ENCODE results near the gene MAFG.
A peak's percentile ranks its signal among the peaks of the same experiment; 100 is the strongest.

The MAFG gene

DNA sequence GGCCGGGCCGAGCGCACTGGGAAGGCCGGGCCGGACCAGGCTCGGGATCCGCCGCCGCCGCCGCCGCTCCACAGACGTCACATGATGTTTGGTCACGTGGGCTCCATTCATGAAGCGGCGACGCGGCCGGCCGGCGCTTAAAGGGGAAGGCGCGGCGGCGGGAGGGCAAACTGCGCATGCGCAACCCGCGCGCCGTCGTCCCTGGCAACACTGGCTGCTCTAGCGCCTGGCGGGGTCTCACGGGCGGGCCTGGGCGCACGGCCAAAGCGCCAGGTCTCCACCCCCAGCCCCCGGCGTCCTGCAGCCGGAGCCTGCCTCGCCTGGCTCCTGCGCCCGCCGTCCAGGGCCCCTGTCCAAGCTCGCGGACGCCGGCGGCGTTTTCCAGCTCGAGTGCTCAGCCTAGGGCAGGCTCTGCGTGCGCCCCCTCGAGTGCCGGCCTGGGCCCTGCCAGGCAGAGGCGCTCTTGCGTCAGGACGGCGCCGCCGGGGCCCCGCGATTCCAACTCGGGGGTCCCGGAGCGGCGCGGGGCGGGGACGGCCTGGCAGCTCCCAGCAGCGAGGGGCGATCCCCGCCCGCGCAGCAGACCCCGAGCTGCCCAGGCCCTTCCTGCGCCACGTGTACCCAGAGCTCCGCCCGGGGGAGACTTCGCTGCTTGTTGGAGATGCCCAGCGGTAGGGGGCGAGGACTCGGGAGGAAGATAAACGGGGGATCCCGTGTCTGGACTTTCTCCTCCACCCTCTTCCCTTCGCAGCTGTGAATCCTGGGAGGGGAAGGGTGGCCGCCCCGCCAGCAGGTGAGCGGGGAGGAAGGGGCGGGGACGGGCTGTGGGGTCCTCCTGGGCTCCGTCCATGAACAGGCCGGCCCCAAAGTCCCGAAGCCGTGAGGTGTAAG is at the start of gene MAFG:
TSS of gene MAFG (minus strand) at position 83 of the 891 bp plus-strand sequence. CDS start 4,550 bp downstream, outside the sequence.
- DNase-seq = peak; percentile 95

DNA sequence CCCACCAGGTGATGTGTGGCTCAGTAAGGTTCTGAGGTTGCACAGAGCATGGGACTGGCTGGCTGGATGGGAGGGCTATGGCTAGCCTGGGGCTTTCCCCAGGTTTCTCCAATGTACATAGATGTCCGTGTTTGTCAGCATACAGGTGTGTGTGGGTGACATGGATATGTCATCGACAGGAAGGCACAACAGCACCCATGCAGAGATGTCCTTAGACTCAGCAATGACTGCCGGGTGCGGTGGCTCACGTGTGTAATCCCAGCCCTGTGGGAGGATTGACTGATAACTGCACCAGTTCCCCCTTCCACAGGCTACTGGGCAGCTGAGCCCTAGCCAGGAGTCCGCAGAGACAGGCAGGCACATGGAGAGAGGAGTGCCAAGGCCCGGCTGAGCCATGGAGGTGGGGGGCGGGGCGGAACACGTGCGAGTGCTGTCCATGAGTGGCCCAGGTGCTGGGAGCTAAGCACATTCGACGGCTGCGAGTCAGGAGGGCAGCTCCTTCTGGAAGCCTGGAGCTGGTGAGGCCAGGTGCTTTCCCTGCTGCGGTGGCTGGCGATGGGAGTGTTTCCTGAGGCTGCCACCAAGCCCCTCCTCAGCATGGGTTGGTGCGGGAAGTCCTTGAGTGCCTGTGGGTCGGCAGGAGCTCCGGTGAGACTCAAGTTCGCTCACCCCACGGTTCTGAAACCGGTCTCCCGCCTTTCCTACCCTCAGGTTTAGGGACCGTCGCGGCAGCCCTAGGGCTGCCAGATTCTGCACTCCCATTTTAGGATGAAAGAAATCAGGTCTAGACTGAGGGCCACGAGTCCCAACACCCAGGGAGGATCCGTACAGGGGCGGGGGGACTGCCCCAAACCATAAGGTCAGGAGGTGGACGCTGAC is 49.0 kb upstream of the MAFG start:
- DNase-seq = peak; percentile 76

DNA sequence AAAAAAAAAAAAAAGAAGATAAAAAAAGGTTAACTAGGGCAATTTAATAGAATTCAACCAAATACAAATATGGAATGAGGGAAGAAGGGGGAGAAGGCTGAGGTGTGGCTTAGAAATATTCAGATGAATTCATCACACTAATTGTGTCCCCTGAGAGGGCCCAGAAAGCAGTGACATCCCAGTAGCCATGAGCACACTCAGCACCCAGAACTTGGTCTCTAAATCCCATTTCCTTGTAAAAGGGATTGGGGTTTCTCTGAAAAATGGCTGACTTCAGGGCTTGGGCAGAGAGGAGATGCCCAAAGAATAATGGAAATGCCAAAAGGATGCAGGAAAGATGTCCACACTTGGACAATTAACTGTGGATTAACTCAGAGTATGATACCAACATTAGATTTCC is 45.9 kb upstream of the MAFG start:
- DNase-seq = no peak

DNA sequence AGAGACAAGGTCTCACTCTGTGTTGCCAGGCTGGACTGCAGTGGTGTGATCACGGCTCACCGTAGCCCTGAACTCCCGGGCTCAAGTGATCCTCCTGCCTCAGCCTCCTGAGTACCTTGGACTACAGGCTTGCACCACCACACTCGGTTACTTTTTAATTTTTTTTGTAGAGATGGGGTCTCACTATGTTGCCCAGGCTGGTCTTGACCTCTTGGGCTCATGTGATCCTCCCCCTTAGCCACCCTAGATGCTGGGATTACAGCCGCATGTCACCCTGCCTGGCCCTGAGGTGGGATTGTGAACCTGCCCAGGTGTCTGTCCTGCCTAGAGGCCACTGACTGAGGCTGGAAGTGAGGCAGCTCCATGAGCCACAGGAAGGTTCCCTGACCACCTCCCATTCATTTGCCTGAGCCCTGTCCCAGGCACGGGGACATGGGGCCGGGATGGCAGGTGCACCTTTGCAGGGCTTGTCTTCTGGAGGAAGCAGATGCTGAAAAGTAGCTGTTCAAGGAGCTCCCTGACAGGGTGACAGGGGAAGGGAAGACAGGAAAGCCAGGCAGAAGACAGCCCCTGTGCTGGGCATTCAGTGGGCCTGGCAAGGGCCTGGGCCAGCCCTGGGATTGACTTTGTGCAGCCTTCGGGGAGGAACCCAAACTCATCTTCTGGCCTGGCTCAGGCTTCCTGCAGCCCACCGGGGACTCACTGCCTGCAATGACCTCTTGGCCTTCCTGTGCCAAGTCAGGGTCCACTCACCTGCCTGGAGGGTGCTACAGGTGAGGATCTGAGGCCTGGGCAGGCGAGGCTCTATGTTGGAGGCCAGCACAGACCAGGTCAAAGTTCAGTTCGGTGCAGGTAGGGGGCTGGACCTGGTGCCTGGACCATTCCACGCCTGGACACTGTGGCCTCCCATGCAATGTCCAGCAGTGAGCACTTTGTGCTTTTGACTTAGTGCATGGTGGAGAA is 41.6 kb upstream of the MAFG start:
- DNase-seq = no peak

DNA sequence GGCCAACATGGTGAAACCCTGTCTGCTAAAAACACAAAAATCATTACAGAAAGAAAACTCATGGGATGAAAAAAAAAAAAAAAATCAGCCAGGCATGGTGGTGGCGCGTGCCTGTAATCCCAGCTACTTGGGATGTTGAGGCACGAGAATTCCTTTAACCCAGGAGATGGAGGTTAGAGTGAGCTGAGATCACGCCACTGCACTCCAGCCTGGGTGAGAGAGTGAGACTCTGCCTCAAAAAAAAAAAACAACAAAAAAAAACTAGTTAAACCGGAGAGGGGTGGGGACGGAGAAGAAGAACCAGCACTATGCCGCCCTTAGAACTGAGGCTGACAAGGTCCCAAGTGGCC is 40.8 kb upstream of the MAFG start:
- DNase-seq = no peak

DNA sequence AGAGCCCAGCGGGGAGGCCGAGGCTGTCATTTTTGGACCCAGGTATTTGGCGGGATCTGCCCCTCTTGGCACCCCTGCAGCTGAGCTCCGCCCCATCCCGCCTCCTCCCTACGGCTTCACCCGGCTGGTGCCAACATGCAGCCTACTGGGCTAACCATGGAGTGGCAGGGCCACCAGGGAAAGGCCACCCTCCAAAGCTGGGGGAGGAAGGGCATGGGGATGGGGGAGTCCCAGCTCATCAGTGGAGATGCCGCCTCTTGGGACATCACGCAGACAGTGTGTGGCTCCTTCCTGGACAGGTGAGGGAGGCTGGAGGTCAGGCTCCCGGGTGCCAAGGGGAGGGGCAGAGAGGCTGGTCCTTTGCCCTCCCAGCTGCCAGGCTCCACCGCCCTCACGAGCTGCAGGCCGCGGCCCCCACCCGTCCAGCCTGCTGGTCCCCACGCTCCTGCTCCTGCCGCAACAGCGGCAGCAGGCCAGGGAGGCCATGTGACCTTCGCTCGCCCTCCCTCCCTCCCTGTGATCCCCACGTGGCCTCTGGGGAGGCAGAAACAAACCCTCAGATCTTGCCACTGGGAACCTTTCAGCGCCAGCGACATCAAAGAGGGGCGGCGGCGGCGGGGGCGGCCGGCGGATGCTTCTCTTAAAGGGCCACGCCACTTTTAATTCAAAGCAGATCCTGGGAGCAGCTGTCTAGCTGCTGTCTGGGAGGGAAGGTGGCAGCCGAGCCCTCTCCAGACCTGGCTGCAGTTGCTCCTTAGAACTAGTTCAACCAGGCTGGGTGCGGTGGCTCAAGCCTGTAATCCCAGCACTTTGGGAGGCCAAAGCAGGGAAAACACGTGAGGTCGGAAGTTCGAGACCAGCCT is 40.2 kb upstream of the MAFG start:
- DNase-seq = no peak

DNA sequence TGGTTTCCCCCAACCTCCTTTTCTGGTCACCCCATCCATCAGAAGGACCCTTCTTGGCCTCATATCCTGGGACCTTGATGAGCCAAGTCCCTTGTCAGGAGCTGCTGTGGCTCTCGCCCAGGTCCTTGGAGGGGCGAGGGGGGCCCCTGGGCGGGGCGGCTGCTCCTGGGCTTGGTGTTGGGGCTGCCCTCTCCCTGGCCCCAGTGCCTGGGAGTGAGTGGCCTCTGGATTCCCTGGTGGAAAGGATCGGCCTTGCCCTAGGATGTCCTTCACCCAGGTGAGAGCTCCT is 39.7 kb upstream of the MAFG start:
- DNase-seq = no peak

DNA sequence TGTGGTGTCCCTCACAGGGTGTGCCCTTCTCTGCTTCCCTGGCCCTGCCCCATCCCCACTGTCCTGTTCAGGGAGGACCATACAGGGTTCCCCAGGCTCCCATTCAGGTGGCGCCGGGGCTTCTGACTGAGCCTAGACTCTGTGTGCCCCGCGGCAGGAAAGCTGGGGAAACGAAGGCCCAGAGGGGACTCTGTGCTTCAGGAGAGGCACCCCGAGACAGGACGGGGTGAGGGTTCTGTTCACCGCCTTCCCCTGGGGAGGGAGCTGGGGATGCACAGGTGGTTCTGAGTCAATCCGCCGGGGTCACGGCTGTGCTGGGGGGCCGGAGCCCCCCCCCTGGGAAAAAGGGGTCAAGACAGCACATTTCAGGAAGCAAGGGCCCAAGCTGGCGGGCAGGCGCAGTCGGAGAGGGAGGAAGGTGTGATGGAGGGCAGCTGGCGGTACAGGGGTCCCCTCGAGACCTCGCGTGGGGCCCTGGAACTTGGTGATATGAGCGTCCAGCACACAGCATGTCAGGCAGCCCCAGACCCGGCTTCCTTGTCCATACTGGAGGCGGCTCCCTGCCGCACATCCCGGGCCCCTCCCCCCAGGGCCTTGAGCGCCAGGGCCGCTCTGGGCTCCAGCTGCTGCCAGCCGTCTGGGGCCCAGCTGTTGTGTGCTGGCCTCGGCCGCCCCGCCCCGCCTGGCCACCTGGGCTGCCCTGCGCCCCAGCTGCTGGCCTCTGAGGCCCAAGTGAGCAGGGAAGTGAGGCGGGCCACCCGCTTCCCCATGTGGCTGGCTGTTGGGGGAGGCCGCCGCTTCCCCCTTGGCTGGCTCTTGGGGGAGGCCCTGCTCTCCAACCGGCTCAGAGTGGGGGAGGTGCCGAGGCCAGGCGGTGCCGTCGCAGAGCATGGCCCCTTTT is 39.1 kb upstream of the MAFG start:
- DNase-seq = no peak

DNA sequence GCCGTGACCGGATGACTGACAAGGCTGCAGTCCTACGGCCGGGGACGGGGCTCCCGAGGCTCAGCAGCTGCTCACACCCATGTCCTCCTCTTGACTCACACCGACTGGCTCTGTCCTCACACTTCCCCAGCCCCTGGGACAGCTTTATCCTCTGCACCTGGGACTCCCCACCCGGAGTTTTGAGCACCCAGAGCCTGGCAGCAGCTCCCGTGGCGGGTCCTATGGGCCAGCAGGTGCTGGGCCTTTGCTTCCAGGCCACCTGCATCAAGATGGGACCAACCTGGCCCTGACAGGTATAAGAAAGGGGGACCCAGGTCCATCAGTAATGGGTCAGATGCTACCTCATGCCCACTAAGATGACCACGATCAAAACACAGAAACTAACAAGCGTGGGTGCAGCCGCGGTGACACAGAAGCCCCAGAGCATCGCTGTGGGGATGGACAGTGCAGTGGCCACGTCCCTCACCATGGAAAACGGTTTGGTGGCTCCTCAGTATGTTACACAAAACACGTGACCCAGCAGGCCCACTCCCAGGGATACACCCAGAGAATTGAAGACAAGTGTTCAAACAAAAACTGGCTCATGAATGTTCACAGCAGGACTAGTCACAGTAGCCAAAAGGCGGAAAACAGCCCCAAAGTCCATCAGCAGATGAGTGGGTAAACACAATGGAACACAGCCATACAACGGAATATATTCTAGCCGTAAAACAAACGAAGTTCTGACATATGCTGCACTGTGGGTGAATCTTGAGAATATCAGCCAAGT is 36.7 kb upstream of the MAFG start:
- DNase-seq = no peak

DNA sequence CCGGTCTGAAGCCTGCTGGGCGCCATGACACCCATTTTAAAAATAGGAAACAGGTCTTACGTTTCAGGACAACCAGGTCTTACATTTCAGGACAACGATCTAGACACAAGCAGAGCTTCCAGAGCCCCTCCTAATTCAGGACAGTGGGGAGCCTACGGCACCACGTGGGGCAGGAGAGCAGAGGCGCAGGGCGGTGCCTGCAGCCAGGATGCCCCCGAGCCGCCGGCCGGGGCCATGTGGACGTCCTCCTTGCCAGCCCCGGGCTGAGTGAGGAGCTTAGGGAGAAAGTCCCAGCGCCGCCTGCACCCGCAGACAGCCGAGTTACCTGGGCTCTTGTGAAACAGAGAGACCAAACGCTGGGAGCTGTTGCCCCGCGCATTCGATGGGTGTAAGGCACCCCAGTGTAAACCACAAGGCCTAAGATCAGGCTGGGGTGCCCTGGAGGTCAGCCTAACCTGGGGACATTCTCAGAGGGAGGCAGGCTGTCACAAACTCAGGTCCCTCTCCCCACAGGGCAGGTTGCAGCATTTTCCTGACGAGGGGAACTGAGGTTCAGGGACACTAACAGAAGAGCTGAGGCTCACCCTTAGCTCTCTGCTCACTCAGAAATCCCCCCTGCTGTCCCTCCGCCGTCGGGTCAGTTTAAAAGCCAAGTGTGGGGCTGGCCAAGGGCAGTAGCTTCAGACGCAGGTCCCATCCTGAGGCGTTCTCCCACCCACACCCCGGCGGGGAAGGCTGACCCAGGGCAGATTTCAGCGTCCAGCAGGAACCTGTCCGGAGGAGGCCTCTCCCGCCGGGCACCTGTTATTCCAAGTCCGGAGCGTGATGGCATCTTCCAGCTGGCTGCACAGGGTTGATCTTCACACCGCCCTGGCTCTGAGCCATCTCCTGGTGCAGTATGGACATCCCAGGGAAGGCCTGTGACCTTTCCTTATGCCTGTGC is 35.2 kb upstream of the MAFG start:
- no peak for DNase-seq

DNA sequence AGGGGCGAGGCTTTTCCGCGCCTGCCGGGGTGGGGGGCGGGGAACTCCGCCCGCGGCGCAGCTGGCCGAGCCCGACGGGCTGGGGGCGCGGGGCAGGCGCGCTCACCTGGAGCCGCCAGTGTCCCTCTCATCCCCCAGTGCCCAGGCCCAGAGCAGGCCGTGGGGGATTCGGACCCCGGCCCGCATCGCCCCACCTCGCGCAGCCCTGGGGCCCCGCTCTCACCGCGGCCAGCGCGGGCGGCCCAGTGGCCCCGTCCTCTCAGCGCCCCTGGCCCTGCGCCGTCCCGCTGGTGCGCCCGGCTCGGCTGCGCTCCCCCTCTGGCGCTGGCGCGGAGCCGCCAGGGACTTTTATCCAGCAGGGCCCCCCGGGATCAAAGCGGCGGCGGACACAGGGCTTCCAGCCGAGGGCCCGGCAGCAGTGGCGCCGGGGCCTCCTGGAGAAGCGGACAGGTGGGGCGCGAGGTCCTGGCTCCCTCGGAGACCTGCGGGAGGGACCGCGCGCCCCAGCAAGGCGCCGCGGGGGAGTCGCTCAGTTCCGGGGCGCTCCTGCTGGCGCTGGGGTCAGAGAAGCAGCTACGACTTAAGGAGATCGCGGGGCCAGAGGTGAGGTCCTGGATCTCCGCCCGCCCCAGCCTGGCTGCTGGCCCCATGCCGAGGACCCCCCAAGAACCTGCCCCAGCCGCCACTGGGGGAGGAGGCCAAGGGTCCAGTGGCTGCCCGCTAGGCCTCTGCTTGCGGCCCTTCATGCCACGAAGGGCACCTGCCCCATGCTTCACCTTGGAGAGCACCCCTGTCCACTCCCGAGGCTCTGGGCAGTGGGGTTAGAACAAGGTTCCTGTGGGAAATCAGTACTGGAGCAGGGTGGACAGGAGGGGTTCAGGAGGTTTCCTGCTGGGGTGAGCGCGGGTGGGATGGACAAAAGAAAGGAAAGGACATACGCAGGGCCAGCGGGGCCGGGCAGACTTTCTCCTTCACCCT is 34.3 kb upstream of the MAFG start:
- DNase-seq = peak; percentile 28

DNA sequence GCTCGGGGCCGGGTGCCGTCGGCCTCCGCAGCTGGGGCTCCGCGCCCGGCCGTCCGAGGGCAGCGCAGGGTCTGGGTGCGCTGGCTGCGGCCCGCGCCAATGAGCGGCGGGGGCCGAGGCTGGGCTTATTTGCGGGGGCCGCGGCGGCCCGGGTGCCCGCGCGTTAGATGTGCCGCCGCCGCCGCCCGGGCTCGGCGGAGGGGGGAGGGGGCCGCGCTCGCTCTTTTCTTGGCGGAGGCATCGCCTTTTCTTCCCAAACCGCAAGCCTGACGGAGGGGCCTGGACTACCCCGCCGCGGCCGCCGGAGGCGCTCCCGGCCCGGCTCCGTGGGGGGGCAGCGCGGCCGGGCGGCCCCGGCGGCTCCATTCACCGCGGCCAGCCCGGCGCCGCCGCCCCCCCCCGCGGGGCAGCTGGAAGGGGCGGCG is 33.6 kb upstream of the MAFG start, which contains the start of gene NOTUM:
TSS of gene NOTUM (minus strand) at position 101 of the 425 bp plus-strand sequence. CDS start 278 bp downstream, outside the sequence.
- DNase-seq = peak; percentile 55

DNA sequence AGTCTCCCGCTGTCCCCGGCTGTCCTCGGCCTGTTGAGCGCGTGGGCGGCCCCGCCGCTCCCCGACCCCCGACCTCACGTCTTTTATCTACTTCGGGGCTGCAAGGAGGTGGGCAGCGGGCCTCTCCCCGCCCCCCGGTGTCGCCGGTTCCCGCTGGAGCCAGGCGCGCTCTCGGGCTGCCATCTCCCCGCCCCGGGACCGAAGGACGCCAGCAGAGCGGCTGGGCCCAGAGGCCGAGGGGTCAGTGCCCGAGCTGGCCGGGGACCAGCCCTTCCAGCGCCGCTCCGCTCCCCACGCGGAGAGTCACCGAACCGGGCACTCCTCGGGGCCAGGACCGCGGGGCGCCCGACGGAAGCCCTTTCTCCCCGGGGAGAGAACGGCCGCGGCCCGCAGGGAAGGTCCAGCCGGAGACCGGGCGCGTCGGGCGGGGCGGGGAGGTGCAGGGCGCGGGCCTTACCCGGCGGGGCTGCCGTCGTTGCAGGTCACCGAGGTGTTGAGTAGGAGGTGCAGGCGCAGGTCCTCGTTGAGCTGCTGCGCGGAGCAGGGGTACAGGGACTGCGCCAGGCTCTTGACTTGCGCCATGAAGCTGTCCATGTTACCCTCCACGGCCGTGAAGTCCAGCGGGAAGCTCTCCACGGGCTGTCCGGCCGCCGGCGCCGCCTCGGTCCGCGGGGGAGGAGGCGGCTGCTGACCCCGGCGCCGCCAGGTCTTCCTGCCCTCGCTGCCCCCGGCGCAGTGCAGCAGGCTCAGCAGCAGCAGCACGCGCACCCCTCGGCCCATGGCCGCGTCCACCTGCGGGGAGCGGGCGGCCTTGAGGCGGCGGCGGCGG is 32.8 kb upstream of the MAFG start:
- DNase-seq = peak; percentile 26

DNA sequence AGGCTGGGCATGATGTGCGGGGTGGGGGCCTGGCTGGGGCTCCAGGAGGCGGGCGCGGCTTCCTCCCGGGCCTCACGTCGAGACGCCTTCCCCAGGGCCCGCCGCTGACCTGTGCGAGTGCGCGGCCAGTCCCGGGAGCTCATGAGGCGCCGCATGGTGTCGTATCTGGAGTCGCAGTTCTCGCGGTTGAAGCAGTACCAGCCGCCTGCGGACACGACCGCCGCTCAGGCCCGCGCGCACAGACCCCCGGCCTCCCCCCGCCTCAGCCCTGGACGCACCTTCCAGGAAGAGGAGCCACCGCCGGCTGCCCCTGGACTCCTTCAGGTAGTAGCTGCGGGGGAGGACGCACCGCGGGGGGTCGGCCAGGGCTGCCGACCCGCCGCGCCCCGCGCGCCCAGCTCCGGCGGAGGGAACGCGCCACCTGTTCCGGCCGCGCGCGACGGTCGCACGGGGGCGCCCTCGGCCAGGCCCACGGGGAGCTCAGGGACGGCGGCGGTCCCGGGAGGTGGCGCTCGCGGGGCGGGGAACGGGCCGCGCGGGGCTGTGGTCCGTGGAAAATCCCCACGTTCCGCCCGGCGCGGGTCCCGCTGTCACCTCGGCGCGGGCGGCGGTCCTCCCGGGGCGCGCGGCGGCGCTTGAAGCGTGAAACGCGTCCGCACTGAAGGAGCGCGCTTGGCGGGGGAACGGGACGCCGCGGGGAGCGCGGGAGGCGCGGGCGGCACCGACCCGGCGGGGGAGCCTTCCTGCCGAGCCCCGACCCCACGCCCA is 32.0 kb upstream of the MAFG start:
- DNase-seq = peak; percentile 36

DNA sequence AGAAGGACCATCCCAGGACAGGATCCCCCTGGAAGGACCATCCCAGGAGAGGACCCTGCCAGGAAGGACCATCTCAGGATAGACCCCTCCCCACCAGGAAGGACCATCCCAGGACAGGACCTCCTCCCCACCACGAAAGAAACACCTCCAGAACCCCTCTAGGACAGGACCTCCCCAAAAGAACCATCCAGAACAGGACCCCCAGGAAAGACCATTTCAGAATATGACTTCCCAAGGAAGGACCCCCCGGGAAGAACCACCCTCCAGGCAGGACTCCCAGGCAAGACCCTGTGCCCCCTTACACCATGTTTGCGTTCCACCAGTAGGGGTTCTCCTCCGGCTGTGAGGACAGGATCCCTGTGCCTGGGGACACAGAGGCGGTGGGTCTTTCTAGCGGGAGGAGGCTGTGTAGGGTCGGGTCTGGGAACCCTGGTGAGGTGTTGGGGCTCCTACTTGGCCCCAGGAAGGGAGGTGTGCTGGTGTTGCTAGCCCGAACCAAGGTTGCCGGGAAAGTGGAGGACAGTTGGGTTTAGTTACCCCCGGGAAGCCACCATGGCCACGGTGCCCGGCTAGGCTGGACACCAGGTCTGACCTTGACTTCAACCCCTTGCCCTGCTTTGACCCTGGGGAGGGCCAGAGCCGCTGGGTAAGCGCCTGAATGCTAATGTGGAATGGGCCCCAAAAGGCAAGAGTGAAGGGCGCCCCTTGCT is 31.3 kb upstream of the MAFG start:
- DNase-seq = no peak

Data from COR-L47 (cell line).